NCI-H1694 (cell line): ENCODE results near the gene ATP11B.
"Not testable (repeated sequence)": the region's sequence is repeated elsewhere in the genome, so short reads cannot be mapped to it uniquely, and the experiment has no call there.

Experiments used
- DNase-seq: peaks from one replicate; lab custom pipeline; 2025; lab: John Stamatoyannopoulos, UW

ATP11B gene

DNA sequence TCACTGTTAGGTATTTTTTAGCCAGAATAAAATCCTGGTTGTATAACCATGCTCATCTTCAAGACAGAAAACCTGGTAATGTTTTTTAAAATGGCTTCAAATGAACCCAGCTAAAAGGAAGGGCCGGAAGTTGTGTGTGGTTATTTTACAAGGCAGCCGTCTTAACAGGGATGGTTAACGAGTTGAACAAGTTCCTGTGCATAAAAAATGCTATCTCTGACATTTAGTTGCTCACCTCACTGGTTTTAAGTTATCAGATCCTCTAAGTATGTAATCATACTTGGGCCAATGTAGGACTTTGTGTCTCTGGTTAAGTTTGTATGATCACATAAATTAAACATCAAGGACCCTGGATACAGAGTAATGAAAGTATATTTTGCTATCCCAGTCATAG is 2.1 kb downstream of the ATP11B start:
- DNase-seq: no peak

DNA sequence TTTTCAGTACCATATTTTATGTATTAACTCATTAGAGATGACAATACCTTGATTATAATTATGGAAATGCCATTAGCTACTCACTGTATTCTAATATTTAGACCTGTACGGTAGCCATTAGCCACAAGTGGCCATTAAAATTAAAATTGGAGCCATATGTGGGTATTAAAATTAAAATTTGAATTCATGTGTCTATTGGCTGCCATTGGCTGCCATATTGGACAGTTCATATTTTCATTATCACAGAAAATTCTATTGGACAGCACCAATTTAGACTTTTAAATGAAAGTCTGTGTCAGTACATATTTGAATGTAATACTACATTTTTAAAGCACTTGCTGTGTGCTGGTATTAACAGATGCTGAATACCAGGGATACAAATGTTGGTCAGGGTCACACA is 3.0 kb downstream of the ATP11B start:
- no peak for DNase-seq

DNA sequence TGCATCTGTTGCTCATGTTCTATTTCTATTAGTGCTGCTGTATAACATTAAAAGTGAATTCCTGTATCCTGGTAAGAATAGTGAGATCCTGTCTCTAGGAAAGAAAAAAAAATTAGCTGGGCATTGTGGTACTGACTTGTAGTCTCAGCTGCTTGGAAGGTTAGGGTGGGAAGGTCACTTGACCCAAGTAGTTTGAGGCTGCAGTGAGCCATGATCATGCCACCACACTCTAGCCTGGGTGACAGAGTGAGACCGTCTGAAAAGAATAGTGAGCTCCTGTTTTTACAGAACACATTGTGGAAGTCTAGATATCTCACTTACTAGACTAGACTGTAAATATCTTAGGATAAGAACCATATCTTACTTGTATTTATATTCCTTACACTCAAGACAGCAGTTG is 4.6 kb downstream of the ATP11B start:
- no peak for DNase-seq

DNA sequence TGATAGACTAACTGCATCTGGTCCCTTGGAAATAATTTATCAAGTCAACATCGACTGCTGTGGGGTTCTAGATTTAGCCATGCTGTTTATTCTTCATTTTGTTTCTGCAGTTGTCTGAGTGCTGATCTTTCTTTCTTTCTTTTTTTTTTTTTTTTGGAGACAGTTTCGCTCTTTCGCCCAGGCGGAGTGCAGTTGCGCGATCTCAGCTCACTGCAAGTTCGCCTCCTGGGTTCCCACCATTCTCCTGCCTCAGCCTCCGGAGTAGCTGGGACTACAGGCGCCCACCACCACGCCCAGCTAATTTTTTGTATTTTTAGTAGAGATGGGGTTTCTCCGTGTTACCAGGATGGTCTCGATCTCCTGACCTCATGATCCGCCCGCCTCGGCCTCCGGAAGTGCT is 5.8 kb downstream of the ATP11B start:
- not testable (repeated sequence) for DNase-seq

DNA sequence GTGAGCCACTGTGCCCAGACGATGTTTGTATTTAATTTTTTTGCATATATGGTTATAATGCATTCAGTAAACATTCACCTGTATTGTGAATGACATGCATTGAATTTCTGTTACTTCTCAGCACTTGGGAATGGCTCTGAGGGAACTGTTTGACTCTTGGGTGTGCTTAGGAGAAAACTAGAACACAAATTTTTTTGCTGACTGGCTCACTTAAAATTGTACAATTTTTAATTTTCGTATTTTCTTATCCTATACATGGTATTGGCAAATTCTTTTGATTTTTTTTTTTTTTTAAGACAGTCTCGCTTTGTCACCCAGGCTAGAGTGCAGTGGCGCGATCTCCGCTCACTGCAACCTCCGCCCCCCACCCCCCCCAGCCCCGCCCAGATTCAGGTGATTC is 7.2 kb downstream of the ATP11B start:
- no peak for DNase-seq

DNA sequence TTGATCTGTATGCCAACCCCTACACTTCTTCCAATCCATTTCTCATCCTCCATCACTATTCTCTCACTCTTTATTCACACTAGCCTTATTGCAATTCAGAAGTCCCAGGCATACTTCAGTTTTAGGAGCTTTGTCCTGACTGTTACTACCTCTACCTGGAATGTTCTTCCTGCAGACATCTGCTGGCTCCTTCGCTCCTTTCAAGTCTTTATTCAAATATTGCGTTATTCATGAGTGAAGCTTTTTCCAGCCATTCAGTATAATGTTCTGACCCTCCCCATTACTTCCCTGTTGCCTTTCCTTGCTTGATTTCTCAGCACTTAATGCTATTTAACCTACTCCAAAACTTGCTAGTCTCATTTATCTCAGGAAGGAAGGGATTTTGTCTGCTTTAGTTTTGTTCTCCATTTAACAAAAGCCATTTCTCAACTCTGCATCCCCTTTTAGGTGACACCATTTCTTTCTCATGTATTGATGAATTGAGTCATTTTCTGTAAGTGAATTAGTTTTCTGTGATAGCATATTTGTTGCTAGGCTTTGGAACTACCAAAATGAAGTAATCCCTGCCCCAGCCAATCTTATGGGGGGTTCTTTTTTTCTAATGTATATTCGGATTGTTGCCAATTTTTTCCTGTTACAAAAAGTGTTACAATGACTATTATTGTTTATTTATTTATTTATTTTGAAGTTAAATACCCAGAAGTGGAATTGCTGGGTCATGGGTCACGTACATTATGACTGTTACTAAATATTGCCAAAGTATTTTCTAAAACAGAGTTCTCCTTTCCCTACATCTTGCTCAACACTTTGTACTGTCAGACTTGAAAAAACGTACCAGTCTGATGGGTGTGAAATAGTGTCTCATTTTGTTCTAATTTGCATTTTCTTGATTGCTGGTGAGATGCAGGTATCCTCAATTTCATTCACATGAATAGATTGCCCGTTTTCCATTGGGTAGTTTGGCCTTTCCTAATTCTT is 9.4 kb downstream of the ATP11B start:
- no peak for DNase-seq

DNA sequence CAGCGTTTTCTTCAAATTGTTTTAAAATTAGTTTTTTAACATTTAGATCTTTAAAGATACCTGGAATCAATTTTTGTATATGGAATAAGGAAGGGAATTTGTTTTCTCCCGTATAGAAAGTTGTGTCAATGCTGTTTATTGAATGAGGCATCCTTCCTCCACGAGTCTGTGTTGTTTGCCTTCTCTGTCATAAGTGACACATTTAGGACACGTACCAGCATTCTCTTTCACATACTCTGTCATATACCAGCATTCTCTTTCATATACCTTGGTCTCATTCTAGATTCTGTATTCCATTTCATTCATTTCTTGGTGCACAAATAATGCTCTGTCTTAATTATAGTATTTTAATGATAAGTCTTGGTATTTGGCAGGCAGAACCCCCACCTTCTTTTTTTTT is 10.3 kb downstream of the ATP11B start:
- DNase-seq: no peak

DNA sequence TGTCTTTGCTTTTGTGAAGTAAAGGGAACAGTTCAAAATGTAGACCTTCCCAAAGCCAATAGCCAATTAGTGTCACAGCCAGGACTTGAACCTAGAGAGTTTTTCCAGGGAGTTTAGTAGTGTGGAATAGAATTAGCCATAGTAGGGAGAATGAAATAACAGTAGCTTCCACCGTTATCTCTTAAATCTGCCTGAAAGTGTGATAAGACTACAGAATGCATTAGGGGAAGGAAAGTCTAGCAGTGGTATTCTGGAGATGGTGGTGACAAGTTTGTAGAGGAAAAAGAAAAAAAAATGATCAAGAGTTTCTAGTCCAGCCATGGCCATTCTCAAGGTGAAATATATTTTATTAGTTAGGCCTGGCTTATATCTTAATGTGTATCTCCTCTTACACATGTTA is 13.8 kb downstream of the ATP11B start:
- no peak for DNase-seq

DNA sequence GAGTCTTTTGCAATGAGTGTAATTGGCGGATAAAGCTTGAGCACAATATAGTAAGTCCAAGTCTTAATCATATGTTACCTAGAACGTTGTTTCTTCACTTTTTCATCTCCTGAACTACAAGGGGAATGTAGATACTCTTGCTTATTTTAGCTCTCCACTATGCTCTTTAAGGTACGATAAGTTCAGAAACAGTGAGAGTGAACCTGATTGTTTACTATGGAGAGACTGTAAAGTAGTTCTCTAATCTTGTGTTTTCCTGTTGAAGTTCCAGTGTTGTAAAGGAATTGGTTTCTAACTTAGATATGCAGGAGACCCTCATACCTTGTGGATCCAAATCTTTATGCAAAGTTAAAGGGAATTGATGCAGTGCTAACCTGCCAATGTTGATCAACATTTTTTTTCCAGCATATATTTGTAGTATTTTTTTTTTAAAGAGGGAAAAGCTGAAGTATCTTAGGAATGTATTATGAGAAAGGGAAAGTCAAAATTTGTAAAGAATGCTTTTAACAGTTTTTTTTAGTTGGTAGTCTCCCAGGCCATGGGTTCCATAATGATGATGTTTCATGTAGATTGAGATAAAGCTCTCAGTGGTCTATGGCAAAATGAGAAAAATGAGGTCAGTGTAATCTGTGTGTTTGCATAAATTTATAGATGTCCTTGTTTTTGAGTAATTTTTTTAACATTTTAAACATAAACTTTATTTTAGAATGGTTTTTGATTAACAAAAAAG is 14.9 kb downstream of the ATP11B start:
- no peak for DNase-seq

DNA sequence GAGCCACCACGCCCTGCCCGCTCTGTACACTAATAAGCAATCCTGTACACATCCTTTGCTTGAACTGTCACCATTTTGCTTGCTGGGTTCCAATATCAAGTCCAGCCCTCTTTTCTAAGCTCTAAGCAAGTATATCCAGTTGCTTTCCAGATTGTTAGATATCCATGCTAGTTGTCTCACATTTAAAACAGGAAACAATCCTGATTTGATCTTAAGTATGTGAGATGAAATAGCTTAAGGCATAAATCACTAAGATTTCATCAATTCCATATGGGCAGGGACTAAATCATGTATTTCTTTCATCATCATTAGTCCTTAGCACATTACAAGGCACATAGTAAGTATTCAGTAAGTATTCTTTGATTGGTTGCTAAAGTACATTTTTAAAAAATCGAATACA is 16.2 kb downstream of the ATP11B start:
- DNase-seq: no peak

DNA sequence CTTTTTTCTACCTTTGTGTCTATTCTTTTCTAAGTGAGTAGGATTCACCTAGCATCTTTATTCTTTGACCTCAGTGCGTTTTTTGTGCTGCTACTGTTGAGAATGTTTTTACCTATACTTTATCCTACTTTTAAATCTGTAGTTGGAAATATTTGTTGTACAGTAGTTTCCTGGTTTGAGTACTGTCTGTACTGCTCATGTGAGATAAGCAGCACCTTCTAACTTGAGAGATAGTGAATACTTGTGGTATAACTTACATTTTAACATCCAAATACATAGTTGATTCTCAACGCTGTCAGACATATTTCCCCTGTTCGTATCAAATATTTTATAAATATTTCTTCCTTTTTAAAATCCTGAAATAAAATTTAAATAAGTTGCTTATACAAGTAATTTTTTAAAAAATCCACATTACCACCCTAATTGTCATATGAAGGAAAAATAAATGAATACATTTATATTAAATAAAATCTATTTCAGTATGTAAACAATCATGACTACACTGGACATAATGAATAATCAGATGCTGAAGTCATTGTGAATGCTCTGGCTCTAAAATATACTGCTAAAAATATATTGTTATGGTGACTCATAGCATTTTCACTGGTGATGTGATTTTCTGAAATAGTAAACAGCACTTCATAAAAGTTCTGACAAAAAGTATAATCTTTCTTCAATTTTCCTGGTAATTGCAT is 17.4 kb downstream of the ATP11B start:
- no peak for DNase-seq

DNA sequence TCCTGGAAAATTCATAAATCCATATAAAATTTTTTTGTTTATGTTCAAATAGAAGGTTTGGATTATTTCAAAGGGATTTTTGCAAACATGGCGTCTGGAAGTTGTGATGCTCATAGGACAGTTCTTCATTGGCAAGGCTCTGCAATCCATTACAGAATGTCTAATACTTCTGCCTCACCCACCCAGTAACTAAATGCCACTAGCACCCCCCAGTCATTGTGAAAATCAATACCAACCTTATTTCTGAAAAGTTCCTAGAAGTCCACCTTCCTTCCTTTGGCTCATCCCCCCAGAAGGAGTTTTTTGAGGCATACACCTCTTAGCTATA is 17.9 kb downstream of the ATP11B start:
- no peak for DNase-seq

DNA sequence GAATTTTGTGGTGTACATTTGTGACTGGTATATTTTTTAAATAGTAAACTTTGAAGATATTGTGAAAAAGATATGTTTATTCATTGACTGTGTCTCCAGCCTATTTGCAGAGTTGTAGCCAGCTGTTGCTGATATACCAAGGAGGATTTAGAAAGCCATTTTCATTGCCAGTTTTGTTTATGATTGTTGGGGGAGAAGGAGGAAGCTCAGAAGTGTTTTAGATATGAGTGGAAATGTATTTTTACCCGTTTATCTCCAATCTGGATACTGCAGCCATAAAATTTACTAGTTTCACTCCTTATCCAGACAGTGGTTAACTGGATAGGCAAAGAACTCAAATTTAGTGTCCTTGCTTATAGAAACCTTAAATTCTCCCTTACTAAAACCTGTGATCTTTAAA is 18.8 kb downstream of the ATP11B start:
- DNase-seq: no peak

DNA sequence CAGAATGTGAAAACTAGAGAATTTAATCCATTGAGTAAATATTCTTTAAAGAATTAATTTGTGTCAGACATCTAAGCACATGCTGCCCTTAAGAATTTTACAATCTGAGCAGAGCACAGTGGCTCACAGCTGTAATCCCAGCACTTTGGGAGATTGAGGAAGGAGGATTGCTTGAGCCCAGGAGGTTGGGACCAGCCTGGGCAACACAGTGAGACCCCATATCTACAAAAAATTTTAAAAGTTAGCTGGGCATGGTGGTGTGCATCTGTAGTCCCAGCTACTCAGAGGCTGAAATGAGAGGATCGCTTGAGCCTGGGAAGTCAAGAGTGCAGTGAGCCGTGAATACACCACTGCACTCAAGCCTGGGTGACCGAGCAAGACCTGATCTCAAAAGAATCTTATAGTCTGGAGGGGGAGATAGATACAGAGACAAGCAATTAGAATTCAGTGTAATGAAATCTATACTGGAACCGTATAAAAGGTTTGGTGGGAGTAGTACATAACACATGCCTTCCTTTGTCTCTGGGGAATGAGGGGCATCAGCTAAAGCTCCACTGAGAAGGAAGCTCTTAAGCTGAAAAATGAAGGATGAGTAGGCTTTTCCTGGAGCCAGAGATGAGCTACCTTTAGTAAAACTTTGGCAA is 21.2 kb downstream of the ATP11B start:
- no peak for DNase-seq

DNA sequence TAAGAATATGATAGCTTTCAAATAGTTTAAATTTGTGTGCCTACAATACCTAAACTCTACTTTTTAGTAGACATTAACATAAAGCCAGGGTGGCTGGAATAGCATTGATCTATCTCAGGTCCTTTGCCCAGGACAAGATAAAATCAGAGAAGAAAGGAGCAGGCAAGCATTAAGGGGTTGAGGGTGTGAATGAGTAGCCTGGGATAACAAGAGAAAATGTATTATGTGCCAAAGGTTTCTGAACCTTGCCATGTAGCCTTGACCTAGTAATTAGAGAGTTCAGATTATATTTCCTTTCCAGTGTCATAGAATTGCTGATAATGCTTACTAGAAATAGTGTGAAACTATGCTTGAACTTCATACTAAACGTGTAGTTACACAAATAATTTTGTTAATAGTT is 22.9 kb downstream of the ATP11B start:
- no peak for DNase-seq

DNA sequence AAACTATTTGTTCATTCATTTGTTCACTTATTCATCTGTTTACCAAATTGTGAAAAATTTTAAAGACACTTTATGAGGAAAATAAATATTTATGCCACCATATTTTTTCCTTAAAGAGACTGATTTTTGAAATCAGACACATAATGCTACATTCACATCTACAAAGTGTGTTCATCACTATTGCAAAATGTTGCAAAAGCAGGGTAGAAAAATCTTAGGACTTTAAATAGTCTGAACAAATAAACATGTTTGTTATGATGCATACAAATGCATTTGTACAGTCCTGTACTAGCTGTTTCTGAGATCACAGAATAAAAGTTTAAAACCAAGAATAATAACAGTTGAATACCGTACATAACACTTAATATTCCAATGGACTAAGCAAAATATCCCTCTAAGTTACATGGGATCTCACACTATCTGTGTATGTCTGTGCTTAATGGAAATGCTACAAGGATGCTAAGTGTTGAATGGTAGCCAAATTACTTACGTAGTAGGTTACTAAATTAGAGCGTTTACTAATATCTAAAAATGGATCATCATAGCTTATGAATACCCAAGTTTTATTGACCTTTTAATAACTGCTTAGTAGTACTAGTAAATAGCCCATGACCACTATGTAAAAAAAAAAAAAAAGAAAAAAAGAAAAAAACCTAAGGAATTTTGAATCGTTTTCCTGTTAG is 25.1 kb downstream of the ATP11B start:
- DNase-seq: no peak

DNA sequence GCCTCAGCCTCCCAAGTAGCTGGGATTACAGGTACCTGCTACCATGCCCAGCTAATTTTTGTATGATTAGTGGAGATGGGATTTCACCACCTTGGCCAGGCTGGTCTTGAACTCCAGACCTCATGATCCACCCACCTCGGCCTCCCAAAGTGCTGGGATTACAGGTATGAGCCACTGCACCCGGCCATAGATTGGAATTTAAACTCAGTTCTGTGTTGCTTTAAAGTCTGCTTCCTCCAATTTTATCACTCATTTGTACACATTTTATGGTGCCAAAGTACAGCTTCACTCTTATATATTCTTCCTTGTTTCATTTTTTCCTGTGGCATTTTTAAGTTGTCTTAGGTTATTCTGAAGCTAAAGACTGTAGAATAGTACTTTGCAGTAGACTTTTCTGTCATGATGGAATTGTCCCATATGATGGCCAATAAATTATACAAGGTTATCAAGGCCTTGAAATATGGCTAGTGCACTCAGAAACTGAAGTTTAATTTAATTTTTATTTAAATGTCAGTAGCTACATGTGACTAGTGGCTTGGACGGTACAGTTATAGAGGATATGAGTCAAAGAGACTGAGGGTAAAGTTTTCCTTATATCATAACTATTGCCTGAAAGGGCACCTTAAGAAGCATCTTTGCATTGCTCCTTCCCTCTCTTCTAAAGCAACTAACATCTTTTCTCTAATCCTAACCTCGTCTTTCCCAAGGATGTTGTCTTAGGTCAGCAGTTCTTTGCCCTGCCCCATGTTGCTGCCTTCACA is 28.1 kb downstream of the ATP11B start:
- DNase-seq: no peak

DNA sequence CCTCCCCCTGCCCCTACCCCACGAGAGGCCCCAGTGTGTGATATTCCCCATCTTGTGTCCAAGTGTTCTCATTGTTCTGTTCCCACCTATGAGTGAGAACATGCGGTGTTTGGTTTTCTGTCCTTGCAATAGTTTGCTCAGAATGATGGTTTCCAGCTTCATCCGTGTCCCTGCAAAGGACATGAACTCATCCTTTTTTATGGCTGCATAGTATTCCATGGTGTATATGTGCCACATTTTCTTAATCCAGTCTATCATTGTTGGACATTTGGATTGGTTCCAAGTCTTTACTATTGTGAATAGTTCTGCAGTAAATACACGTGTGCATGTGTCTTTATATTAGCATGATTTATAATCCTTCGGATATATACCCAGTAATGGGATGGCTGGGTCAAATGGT is 29.0 kb downstream of the ATP11B start:
- not testable (repeated sequence) for DNase-seq

DNA sequence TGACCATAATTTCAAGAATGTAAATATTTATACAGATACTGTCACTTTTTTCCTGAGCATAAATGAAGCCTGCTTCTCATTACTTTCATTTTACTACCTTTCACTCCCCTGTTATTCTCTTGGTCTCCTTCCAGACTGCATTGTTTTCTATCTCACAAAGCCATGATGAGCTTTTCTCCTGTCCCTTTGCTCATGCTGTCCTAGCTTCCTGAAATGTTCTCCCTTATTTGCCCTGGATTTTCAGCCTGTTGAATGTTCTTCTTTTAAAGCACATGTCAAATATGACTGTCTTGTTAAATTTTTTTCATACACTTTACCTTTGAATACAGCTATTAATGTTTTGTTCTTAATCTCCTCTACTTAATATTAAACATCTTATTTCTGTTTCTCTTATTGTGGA is 31.7 kb downstream of the ATP11B start:
- no peak for DNase-seq

DNA sequence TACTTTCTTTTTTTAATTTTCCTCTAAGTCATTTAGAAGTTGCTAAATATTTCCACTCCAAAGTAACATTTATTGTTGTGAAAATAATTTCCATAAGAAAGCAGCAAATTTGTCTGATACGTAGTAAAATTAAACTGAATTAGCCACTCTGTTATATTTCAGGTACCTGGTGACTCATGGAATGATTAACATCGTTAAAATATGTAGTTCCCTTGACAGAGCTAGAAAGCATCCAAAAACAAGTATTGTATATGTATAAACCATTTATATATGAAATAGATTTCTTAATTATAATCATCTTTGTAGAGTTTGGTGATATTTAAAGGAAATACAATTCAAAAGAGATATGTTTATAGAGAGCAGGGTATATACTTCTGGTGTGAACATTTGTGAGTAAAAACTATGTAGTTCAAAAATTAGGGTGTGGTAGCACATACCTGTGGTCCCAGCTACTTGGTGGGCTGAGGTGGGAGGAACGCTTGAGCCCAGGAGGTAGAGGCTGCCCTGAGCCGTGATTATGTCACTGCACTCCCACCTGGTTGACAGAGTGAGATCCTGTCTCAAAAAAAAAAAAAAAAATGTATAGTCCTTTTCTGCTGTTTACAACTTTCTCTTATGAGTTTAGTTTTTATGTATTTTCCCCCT is 36.6 kb downstream of the ATP11B start:
- no peak for DNase-seq
